ENCODE data around the gene MRPL23.

The MRPL23 gene

DNA sequence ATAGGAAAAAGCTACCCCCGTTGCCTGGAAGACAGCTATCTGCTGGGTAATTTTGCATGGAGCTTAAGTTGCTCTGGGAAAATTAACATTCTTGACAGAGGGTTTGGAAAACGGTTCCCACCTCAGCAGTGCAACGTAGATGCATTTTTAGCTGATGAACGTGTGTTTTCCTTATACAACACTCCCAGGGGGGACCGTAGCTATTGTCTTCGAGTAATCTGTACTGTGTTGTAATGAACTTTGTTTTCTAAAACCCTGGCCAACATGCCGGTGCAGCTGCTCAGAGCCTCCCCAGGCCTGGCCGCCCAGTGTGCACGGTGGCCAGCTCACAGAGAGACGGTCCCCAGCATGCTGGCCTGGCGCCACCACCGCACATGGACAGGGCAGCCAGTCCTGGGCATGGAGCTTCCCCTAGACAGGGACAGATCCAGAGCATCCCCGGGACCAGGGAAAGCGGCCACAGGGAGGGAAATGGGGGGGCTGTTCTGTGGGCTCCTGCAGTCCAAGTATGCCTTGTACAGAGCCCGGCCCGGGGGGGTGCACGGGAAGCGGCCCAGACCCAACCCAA lies 25.5 kb upstream of the MRPL23 start:
- no peak for DNase-seq

DNA sequence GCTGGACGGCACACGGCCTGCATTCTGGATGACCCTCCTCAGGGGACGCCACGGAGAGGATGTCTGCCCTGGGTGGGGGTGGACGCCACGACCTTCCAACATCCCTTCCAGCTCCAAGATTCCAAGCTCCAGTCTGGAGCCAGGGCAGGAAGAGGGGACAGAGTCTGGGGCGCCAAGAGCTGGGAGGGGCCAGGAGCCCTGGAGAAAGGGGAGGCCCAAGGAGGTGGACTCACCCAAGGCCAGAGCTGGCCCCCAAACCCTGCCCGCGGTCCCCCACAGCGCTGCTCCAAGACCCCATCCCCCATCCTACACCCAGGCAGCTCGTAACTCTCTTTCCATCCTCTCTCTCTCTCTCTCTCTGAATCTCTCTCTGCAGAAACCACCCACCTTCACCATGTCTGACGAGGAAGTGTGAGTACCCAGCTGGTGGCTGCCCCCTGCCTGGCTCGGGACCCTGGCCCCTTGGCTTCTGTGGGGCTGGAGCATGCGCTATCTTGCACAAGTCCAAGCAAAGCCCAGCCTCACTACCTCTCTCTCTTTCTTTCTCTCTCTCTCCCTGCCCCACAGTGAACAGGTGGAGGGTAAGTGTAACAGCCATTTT lies 24.6 kb upstream of the MRPL23 start:
- DNase-seq: no peak

DNA sequence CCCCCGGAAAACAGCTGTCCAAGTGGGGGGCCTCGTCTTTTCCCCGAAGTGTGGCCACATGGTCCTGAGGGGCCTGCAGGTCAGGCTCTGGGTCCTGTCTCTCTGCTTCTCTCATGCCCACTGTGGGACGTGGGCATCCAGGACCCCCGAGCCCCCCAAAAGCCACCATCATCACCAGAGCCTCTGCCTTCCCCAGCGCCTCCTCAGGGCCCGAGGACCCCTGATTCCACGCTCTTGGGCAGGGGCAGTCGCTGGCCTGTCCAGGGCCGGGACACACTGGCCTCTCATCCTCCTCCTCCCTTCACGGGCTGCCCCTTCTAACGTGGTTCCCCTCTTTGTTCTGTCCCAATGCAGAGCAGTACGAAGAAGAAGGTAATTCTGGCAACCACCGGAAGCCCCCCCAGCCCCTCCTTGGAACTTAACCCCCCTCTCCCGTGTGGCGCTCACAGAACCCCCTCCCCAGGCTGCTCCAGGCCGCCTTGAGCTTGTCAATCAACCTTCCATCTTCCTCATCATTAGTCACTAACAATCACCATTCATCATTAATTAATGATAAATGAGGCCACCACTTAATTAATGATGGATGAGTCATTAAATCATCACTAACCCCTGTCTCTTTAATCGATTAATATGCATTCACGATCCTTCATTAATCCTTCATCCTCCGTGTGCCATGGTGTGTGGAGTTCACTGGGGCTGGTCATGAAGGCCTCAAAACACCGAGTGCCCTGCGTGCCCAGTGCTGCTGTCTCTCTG lies 23.8 kb upstream of the MRPL23 start:
- DNase-seq: no peak

DNA sequence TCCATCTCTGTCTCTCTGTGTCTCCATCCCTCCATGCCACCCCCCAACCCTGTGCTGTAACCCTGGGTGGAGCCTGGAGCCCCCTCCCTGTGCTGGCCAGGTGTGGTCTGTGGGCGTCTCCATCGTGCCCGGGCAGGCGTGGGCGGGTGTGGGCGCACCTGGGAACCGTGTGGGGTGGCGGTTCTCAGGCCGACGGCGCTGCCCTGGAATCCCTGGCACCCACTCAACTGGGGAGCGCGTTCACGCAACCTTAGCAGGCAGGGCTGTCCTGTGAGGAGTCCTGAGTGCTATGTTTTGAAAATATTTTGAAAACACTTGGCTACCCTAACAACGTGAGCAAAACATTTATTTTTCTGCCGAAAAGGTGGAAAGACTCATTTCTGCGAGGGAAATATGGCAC lies 23.0 kb upstream of the MRPL23 start:
- DNase-seq: no peak

DNA sequence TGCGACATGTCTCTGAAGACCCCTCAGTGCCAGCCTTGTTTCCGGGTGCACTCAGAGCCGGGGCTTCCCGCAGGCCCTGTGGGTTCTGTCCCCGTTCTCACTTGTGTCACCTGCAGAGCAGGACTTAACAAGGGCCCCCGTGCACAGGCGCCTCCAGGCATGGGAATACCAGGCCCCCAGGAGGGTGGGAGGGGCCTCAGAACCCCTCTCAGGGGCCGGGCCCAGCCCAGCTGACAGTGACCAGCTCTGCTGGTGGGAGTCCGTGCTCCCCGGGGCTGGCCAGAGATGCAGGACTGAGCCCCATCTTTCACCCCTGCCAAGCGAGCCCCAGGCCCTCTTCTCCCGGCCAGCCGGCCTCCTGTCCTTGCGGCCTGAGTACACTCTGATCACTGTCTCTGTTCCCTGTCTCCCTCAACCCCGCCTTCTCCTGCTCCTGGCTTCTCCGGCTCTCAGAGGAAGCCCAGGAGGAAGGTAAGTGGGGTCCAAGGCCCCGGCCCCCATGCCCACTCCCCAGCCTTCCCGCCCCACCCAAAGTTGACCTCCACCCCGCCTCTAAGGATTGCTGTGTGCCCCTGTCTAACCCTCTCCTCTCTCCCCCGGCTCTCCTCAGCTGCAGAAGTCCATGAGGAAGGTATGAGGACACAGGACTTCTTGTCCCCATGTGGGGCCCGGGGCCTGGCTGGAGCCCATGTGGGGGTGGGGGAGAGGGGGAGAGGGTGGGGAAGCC lies 22.3 kb upstream of the MRPL23 start:
- no peak for DNase-seq

DNA sequence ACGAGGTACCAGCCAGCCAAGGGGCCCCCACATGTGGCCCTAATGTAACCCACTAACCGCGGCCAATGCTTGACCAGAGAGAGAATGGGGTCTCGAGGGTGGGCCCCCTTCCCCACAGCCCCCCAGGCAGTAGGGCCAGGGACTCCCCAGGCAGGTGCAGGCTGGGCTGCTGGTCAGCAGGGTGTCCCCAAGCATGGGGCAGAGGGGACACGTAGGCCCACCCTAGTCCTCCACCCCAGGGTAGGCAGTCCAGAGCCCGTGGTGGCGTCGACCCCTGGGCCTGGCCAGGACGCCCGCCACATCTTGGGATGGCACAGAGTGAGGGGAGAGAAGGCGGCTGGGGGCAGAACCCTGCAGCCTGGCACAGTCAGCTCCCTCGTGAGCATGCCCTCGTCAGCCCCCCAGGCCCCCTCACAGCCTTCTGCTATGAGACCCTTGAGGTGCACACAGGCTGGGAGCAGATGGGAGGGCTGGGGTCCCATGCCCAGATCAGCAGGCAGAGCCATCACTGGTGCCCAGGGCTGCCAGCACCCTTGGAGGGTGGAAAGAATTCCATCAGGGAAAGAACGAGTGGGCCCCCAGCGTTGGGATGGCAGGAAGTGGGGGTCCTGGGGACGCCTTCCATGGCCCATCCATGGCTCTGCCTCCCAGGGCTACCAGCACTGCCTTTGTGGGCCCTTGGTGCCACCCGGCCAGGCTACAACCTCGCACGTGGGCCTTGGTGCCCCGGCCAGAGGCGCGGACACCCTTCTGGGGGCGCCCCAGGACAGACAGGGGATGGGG lies 21.6 kb upstream of the MRPL23 start:
- DNase-seq: no peak

DNA sequence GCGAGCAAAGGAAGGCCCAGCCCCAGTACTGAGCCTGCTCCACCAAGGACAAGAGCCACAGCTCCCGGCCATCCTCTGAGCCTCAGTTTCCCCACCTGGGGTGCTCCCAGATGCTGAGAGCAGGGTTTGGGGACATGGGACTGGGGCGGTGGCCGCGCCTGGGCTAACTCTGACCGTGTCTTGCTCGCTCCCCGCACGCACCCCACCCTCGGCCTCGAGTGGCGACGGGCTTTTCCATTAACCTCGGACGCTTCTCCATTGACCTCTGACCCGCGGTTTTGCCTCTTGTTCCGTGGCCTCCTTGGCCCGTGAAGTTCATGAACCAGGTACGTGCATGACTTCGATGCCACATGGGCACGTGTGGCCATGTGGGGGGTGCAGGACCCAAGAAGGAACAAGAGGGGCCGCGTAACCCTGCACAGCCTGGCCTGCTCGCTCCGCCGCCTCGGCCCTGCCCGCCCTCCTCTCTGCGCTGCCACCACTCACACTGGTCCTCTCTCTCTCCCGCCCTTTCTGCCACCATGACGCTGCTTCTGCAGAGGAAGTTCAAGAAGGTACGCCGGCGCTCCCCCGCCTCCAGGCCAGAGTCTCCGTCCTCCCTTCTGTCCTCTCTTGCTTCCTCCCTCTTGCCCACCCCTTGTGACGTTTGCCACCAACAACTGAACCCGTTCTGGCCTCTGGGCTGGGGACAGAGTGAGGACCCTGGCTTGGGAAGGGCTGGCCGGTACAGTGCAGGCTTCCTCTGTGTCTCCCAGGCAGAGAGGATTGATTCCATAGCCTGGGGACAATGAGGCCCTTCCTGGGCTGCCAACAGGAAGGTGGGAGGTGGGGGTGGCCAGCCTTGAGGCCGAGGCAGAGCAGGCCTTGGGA lies 20.7 kb upstream of the MRPL23 start:
- no peak for DNase-seq

DNA sequence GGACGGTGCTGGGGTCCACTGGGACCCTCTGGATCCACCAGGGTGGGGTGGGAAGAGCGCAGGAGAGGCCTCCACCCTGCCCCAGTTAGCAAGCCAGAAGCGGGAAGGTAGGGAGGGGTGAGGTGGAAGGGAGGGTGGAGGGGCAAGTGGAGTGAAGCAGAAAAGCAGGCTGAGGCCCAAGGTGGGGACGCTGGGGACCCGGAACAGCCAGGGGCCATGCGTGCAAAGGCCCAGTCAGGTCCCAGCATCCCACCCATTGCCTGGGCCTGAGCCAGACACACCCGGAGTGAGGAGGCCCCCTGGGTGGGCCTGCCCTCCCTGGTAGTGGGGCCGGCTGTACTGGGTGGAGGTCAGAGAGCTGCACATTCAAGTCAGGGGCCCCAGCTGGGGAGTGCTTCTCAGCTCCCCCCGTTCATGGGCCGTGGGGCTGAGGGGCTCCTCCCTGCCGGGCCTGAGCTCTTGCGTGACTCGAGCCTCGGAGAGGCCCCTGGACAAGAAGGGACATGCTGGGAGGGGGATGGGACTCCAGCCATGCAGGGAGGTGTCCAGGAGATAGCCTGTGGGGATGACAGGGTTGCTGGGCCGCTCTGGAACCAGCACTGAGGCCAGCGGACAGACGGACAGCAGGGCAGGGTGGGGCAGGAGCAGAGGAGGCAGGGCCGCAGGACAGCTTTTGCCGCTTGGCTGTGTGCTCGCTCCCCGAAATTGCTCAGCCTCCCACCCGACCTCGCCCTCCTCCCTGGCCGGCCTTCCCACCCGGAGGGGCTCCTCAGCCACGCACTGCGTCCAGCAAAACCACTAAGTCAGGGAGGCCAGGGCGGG lies 19.9 kb upstream of the MRPL23 start:
- DNase-seq: no peak

DNA sequence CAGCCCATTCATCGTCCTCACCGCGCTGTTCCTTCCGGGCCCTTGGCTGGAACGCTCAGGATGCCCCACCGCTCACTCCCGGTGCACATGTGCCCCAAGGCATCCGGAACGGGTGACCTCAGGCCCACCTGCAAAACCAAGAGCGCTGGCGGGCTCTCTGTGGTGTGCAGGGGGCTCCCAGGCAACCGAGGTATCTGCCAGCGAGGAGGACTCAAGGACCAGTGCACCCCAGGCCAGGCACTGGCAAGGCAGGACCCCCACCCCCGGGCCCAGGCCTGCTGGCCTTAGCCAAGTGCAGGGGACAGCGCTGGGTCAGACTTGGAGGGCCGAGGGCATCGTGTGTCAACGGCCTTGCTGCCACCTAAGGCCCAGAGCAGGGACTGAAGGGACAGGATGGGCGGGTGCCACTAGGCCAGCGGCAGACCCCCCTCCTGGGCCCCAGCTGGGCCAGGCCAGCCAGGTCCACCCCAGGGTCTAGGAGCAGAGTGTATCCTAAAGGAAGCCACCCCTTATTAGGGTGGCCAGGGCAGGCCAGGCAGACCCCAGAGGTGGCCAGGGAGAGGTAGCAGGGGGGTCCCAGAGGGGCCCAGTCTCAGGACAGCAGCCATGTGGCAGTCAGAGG lies 19.2 kb upstream of the MRPL23 start:
- DNase-seq: no peak

DNA sequence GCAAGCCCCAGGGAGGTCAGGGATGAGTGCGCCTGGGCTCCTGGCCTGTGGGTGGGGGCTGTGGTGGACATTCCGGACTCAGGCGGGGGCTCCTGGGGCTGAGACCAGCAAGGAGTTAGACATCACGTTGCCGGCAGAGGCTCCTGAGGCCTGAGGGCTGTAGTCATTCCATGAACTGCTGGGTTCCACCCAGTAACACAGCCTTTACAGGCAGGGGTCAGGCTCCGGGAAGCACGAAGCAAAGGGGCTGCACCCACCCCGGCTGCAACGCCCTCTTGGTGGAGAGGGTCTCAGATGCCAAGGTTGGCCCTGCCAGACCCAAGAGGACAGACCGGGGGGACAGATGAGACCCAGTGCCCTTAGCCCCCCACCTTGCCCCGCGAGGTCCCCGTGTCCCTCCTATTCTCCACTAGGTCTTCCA lies 18.7 kb upstream of the MRPL23 start:
- no peak for DNase-seq

DNA sequence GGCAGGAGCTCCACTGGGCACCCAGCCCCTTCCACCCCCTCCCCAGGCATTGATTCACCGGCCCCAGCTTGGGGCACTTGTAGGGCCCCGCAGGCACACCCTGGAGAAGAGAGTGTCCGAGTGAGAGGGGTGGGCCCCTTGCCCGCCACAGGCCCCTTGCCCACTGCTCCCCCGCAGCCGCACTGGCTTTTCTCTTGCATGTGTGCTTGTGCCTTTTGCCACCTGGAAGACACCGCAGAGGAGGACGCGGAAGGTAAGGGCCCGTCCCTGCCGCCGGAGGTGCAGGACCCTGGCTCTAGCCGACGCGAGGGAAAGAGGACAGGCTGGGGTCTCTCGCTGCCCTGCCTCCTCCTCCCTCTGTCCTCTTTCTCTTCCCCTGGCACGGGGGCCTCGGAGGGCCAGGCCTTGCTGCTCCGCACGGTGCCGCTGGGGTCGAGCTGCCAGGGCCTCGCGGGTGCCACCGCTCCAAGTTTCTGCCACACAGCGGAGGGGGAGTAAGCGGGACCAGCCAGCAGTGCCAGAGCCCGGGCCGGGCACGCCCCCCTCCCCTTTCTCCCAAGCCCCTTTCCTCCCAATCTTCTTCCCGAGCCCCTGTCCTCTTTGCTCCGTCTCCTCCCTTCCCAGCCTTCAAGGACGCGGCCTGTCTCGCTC lies 18.1 kb upstream of the MRPL23 start:
- DNase-seq: no peak

DNA sequence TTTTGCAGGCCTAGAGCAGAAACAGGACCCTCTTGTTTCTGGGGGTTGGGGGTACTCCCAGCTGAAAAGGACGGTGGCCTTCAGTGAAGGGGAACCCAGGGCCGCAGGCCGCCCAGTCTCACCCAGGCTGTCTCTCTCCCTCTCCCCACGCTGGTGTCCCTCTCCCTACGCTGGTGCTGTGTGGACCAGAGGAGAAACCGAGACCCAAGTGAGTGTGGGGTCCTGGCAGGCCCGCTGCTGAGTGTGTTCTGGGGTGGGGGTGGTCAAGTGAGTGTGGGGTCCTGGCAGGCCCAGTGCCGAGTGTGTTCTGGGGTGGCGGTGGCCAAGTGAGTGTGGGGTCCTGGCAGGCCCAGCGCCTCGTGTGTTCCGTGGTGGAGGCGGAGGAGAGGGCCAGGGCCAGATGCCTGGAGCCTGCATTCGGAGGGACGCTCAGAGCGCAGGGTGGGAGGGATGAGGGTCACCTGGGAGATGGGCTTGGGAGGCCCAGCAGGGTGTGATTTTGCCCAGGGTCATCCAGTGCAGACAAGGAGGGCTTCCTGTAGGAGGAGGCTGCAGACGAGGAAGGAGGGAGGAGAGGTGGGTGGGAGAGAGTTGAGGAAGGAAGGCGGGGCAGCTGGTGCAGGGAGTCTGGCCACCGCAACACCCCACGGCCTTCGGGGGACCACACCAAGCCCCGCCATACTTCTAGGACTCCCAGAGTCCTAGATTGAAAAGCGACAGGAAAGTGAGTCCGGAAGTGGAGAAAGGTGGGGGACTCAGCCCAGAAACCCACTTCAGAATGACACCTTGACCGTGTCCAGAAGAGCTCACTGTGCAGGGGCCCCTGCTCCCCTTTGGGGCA lies 17.3 kb upstream of the MRPL23 start:
- DNase-seq: no peak

DNA sequence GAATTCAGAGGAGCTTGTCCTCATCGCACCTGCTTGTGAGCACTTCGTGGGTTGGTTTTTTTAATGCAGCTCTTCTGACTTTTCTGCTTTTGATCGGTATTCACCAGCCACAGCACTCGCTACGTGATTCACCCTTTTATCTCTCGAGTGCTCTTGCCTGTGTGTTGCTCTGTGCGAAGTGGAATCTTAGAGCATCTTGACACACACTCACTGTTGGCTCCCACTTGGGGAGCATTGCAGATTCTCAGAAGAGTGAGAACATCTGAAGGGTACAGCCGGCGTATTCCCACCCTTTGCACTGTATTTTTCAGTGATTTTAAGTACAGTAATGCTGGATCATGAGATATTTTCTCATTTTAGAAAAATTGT lies 16.7 kb upstream of the MRPL23 start:
- no peak for DNase-seq

DNA sequence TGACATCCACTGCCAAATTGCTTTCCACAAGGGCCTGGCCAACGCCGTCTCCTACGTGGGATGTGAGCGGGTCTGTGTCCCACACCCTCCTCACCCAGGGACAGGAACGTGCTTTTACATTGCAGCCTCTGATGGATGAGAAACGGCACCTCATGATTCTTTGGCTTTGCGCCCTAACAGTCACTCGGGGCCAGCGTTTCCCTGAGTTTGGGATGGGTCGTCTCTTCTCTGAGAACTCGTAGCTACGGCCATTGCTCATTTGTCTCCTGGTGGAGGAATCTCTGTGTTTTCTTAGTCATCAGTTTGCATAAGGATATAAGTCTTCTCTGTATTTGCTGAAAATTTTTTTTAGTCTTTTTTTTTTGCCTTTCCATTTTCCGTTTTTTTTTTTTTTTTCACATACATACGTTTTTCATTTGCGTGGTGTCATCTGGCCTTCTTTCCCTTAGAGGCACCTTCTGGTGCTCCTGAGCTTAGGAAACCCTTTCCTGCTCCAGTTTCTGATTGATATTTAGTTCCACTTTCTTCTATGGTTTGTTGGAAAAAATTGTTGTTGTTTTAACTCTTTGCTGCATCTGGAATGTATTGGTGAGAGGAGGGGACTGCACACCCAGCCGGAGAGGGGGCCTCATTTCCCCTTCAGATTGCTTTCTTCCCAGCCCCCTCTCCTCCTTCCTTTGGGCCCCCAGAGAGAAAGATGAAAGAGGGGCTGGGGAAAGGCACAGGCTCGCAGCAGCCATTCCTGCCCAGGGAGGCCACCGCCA lies 15.6 kb upstream of the MRPL23 start:
- DNase-seq: no peak

DNA sequence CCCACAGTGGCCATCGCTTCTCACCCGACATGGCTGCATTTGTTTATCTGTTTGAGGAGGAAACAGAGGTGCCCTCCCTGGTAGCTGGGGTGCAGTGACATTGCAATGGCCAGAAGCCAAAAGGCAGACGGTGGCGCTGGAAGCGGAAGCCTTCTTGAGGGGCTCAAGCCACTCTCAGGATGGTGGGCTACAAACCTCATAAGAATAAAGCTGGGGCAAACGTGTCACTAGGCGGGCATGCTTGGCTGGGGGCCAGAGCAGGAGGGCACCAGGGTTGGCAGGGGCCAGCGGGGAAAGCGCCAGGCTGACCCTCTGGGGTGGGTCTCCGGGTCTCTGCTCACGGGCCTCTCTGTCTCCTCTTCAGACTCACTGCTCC lies 15.0 kb upstream of the MRPL23 start:
- DNase-seq: no peak

DNA sequence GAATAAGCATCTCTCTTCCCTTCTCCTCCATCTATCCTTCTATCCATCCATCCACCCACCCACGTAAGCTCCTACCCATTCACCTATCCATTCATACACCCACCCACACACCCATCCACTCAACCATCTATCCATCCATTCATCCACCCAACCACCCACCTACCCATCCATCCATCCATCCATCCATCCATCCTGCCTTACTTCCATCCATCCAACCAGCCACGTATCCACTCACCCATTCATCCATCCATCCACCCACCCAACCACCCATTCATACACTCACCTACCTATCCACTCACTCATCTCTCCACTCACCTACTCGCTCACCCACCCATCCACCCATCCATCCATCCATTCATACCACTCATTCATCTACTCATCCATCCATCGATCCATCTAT lies 14.5 kb upstream of the MRPL23 start:
- DNase-seq: no peak

DNA sequence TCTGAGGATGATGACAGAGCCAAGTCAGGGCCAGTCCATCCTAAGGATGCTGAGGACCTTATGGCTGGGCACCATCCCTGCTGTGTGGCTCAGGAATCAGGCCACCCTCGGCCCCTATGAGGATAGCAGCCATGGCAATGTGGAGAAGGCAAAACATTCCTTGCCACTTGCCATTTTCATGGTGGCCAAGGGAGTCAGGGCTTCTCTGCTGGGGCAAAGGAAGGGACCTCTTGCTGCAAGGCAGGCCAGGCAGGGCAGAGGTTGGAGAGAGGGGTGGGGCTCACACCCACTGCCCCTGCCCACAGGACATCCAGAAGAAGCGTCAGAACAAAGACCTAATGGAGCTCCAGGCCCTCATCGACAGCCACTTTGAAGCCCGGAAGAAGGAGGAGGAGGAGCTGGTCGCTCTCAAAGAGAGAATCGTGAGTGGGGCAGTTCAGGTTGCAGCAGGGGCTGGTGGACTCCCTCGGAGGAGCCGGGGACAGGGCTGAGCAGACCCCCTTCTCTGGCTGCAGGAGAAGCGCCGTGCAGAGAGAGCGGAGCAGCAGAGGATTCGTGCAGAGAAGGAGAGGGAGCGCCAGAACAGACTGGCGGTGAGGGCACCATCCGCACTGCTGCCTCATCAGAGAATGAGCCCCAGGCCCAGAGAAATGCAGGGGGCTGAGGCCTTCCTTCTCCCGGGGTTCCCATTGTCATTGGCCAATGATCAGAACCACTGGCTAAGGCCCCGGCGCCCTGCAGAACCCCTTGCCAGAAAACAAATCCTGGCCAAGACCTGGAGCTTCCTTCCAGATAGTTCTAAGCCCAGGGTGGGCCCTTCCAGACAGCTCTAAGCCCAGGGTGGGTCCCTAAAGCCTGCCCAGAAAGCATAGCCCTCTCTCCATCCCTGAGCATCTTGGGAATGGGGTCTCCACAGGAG lies 13.5 kb upstream of the MRPL23 start:
- DNase-seq: no peak

Data from SHP77 treated with DMSO at 0.1 percent for 48 hours (cell line).